ENCODE results near the gene TSSK1B.
"Not testable (repeated sequence)": the region's sequence is repeated elsewhere in the genome, so short reads cannot be mapped to it uniquely, and the experiment has no call there.

Gene TSSK1B

GRCh38 chr5:113405530-113405929 lies 29.3 kb downstream of the TSSK1B start:
- Histone ChIP-seq H3K27ac (ENCODE audit: low read depth in 2 of 2, low read length in 2 of 2) (no peak overlapping the region), H3K9me3 (ENCODE audit: control insufficient read depth in 2 of 2, low read length in 2 of 2) (no peaks in the 10 kb centered on the region), H3K4me1 (ENCODE audit: control insufficient read depth in 2 of 2, insufficient read depth in 2 of 2, low read length in 2 of 2) (no peaks in the 10 kb centered on the region), H3K9ac (ENCODE audit: low read depth in 1 of 2, low read length in 2 of 2) (no peak overlapping the region), H3K27me3 (ENCODE audit: control insufficient read depth in 2 of 2, insufficient read depth in 2 of 2, low read length in 2 of 2) (no peaks in the 10 kb centered on the region), H3K4me3 (ENCODE audit: low read length in 2 of 2) (no peak overlapping the region), H3K36me3 (ENCODE audit: control insufficient read depth in 2 of 2, insufficient read depth in 2 of 2, low read length in 2 of 2) (no peaks in the 10 kb centered on the region)

- no peak overlapping the region for H3K9ac ChIP-seq (ENCODE audit: low read depth in 1 of 2, low read length in 2 of 2)
Observed at GRCh38 chr5:113404269-113404668, 30.5 kb downstream of the TSSK1B start.

GRCh38 chr5:113397986-113398385 lies 36.8 kb downstream of the TSSK1B start:
- H3K27ac ChIP-seq (ENCODE audit: low read depth in 2 of 2, low read length in 2 of 2); H3K4me1 ChIP-seq (ENCODE audit: control insufficient read depth in 2 of 2, insufficient read depth in 2 of 2, low read length in 2 of 2); H3K36me3 ChIP-seq (ENCODE audit: control insufficient read depth in 2 of 2, insufficient read depth in 2 of 2, low read length in 2 of 2); H3K9ac ChIP-seq (ENCODE audit: low read depth in 1 of 2, low read length in 2 of 2); H3K9me3 ChIP-seq (ENCODE audit: control insufficient read depth in 2 of 2, low read length in 2 of 2); H3K4me3 ChIP-seq (ENCODE audit: low read length in 2 of 2); H3K27me3 ChIP-seq (ENCODE audit: control insufficient read depth in 2 of 2, insufficient read depth in 2 of 2, low read length in 2 of 2): not testable (repeated sequence)

More at GRCh38 chr5:113404269-113404668, 30.5 kb downstream of the TSSK1B start:
- no peaks in the 10 kb centered on the region for H3K4me1 ChIP-seq (ENCODE audit: control insufficient read depth in 2 of 2, insufficient read depth in 2 of 2, low read length in 2 of 2)
- H3K36me3 ChIP-seq (ENCODE audit: control insufficient read depth in 2 of 2, insufficient read depth in 2 of 2, low read length in 2 of 2), result no peaks in the 10 kb centered on the region
- H3K9me3 ChIP-seq (ENCODE audit: control insufficient read depth in 2 of 2, low read length in 2 of 2), result no peaks in the 10 kb centered on the region
- H3K27me3 ChIP-seq (ENCODE audit: control insufficient read depth in 2 of 2, insufficient read depth in 2 of 2, low read length in 2 of 2), result no peaks in the 10 kb centered on the region
- no peak overlapping the region for H3K4me3 ChIP-seq (ENCODE audit: low read length in 2 of 2)
- H3K27ac ChIP-seq (ENCODE audit: low read depth in 2 of 2, low read length in 2 of 2), result no peak overlapping the region

DNA sequence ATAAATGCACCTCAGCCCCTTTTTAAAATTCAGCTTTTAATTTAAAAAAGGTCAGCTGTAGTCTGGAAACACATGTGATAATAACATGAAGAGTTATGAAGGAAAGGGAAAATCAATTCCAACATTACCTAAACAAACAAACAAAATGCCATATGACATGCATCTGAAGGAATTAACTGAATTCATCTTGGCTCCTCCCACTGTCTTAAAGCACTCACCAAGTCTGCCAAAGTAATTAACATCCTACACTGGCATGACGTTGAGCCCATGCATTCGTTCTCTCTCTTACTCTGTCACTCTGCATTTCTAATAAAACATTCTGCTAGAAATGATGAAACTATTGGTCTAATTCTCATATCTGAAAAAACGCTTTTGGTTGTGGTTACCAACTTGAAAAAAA lies 37.7 kb downstream of the TSSK1B start:
- H3K36me3 ChIP-seq (ENCODE audit: control insufficient read depth in 2 of 2, insufficient read depth in 2 of 2, low read length in 2 of 2), result no peaks in the 10 kb centered on the region
- H3K9me3 ChIP-seq (ENCODE audit: control insufficient read depth in 2 of 2, low read length in 2 of 2), result no peaks in the 10 kb centered on the region
- no peak overlapping the region for H3K4me3 ChIP-seq (ENCODE audit: low read length in 2 of 2)
- H3K27me3 ChIP-seq (ENCODE audit: control insufficient read depth in 2 of 2, insufficient read depth in 2 of 2, low read length in 2 of 2), result no peaks in the 10 kb centered on the region
- H3K27ac ChIP-seq (ENCODE audit: low read depth in 2 of 2, low read length in 2 of 2), result no peak overlapping the region
- no peak overlapping the region for H3K9ac ChIP-seq (ENCODE audit: low read depth in 1 of 2, low read length in 2 of 2)
- H3K4me1 ChIP-seq (ENCODE audit: control insufficient read depth in 2 of 2, insufficient read depth in 2 of 2, low read length in 2 of 2), result no peaks in the 10 kb centered on the region

GRCh38 chr5:113394658-113395057 lies 40.1 kb downstream of the TSSK1B start:
- no peaks in the 10 kb centered on the region for H3K4me1 ChIP-seq (ENCODE audit: control insufficient read depth in 2 of 2, insufficient read depth in 2 of 2, low read length in 2 of 2)
- no peak overlapping the region for H3K4me3 ChIP-seq (ENCODE audit: low read length in 2 of 2)
- no peak overlapping the region for H3K9ac ChIP-seq (ENCODE audit: low read depth in 1 of 2, low read length in 2 of 2)
- H3K27me3 ChIP-seq (ENCODE audit: control insufficient read depth in 2 of 2, insufficient read depth in 2 of 2, low read length in 2 of 2), result no peaks in the 10 kb centered on the region
- no peak overlapping the region for H3K27ac ChIP-seq (ENCODE audit: low read depth in 2 of 2, low read length in 2 of 2)
- H3K9me3 ChIP-seq (ENCODE audit: control insufficient read depth in 2 of 2, low read length in 2 of 2), result no peaks in the 10 kb centered on the region
- no peaks in the 10 kb centered on the region for H3K36me3 ChIP-seq (ENCODE audit: control insufficient read depth in 2 of 2, insufficient read depth in 2 of 2, low read length in 2 of 2)

- H3K4me1 ChIP-seq (ENCODE audit: control insufficient read depth in 2 of 2, insufficient read depth in 2 of 2, low read length in 2 of 2), result no peaks in the 10 kb centered on the region
- H3K9me3 ChIP-seq (ENCODE audit: control insufficient read depth in 2 of 2, low read length in 2 of 2), result no peaks in the 10 kb centered on the region
- H3K36me3 ChIP-seq (ENCODE audit: control insufficient read depth in 2 of 2, insufficient read depth in 2 of 2, low read length in 2 of 2), result no peaks in the 10 kb centered on the region
- H3K27me3 ChIP-seq (ENCODE audit: control insufficient read depth in 2 of 2, insufficient read depth in 2 of 2, low read length in 2 of 2), result no peaks in the 10 kb centered on the region
- no peak overlapping the region for H3K4me3 ChIP-seq (ENCODE audit: low read length in 2 of 2)
- no peak overlapping the region for H3K27ac ChIP-seq (ENCODE audit: low read depth in 2 of 2, low read length in 2 of 2)
- no peak overlapping the region for H3K9ac ChIP-seq (ENCODE audit: low read depth in 1 of 2, low read length in 2 of 2)
Observed at GRCh38 chr5:113390224-113390623, 44.6 kb downstream of the TSSK1B start.

DNA sequence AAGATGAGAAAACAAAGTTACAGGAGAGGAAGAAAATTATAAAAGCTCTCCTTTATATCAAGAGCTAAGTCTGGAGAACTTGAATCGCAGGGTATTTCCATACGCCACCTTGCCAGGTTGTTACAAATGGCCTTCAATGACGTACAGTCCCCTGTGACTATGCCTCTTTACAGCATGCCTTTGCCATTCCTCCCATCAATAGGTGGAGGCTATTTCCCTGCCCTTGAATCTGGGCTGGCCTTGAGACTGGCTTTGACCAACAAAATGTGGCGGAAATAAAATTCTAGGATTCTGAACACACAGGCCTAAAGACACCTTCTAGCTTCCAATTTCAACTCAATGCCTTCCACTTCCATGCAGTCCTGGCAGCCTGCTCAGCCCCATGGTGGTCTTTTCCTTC lies 45.7 kb downstream of the TSSK1B start:
- Histone ChIP-seq H3K9ac (ENCODE audit: low read depth in 1 of 2, low read length in 2 of 2) (no peak overlapping the region), H3K9me3 (ENCODE audit: control insufficient read depth in 2 of 2, low read length in 2 of 2) (no peaks in the 10 kb centered on the region), H3K4me3 (ENCODE audit: low read length in 2 of 2) (no peak overlapping the region), H3K4me1 (ENCODE audit: control insufficient read depth in 2 of 2, insufficient read depth in 2 of 2, low read length in 2 of 2) (no peaks in the 10 kb centered on the region), H3K27ac (ENCODE audit: low read depth in 2 of 2, low read length in 2 of 2) (no peak overlapping the region), H3K27me3 (ENCODE audit: control insufficient read depth in 2 of 2, insufficient read depth in 2 of 2, low read length in 2 of 2) (no peaks in the 10 kb centered on the region), H3K36me3 (ENCODE audit: control insufficient read depth in 2 of 2, insufficient read depth in 2 of 2, low read length in 2 of 2) (no peaks in the 10 kb centered on the region)

GRCh38 chr5:113387844-113388243 lies 46.9 kb downstream of the TSSK1B start:
- Histone ChIP-seq H3K27ac (ENCODE audit: low read depth in 2 of 2, low read length in 2 of 2) (no peak overlapping the region), H3K9me3 (ENCODE audit: control insufficient read depth in 2 of 2, low read length in 2 of 2) (no peaks in the 10 kb centered on the region), H3K4me3 (ENCODE audit: low read length in 2 of 2) (no peak overlapping the region), H3K27me3 (ENCODE audit: control insufficient read depth in 2 of 2, insufficient read depth in 2 of 2, low read length in 2 of 2) (no peaks in the 10 kb centered on the region), H3K9ac (ENCODE audit: low read depth in 1 of 2, low read length in 2 of 2) (no peak overlapping the region), H3K4me1 (ENCODE audit: control insufficient read depth in 2 of 2, insufficient read depth in 2 of 2, low read length in 2 of 2) (no peaks in the 10 kb centered on the region), H3K36me3 (ENCODE audit: control insufficient read depth in 2 of 2, insufficient read depth in 2 of 2, low read length in 2 of 2) (no peaks in the 10 kb centered on the region)

DNA sequence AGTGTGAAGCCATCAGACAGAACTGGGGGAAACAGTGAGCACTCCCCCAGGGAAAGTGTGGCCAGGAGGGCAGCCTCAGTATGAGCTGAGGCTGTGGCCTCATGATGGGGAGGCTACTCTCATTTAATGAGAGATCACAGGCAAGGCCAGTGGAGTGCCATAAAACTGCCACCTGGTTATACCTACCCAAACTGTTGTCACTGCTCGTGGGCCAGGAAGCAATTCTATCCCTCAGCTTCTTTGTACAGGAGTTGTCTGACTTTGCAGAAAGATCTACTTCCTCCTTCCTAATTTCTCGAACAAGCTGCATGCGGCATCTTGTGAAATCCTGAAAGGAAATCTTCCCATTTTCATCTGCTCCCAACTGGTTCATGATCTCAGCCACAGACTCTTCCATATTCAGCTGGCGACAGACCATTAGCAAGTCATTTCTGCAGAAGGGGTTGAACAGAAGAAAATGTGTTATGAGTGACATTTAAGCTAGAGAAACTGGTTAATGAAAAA lies 50.0 kb downstream of the TSSK1B start:
- Histone ChIP-seq H3K36me3 (ENCODE audit: control insufficient read depth in 2 of 2, insufficient read depth in 2 of 2, low read length in 2 of 2) (no peaks in the 10 kb centered on the region), H3K9ac (ENCODE audit: low read depth in 1 of 2, low read length in 2 of 2) (no peak overlapping the region)

DNA sequence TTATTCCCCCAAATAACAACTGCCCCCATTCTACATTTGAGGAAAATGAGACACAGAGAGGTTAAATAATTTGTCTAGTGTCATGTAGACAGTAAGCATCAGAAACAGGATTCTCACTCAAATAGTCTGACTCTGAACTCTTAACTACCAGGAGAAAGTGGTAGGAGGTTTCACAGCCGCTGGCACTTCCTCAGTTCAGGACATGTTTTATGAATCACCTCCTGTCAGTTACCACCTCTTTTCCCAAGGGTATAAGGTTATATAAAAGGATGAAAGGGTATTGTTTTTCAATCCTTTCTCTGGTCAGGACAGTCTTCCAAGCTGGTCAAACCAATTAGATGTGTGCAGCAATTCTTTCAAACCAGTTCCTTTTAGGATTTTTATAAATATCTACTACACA lies 52.1 kb downstream of the TSSK1B start:
- Histone ChIP-seq H3K9ac (ENCODE audit: low read depth in 1 of 2, low read length in 2 of 2) (no peak overlapping the region), H3K27me3 (ENCODE audit: control insufficient read depth in 2 of 2, insufficient read depth in 2 of 2, low read length in 2 of 2) (no peaks in the 10 kb centered on the region)

More for the DNA sequence above, 50.0 kb downstream of the TSSK1B start:
- no peaks in the 10 kb centered on the region for H3K27me3 ChIP-seq (ENCODE audit: control insufficient read depth in 2 of 2, insufficient read depth in 2 of 2, low read length in 2 of 2)
- no peak overlapping the region for H3K27ac ChIP-seq (ENCODE audit: low read depth in 2 of 2, low read length in 2 of 2)
- H3K9me3 ChIP-seq (ENCODE audit: control insufficient read depth in 2 of 2, low read length in 2 of 2), result no peaks in the 10 kb centered on the region
- no peaks in the 10 kb centered on the region for H3K4me1 ChIP-seq (ENCODE audit: control insufficient read depth in 2 of 2, insufficient read depth in 2 of 2, low read length in 2 of 2)
- H3K4me3 ChIP-seq (ENCODE audit: low read length in 2 of 2), result no peak overlapping the region

More for the DNA sequence above, 52.1 kb downstream of the TSSK1B start:
- H3K27ac ChIP-seq (ENCODE audit: low read depth in 2 of 2, low read length in 2 of 2), result no peak overlapping the region
- H3K9me3 ChIP-seq (ENCODE audit: control insufficient read depth in 2 of 2, low read length in 2 of 2), result no peaks in the 10 kb centered on the region
- H3K4me3 ChIP-seq (ENCODE audit: low read length in 2 of 2), result no peak overlapping the region
- H3K4me1 ChIP-seq (ENCODE audit: control insufficient read depth in 2 of 2, insufficient read depth in 2 of 2, low read length in 2 of 2), result no peaks in the 10 kb centered on the region
- no peaks in the 10 kb centered on the region for H3K36me3 ChIP-seq (ENCODE audit: control insufficient read depth in 2 of 2, insufficient read depth in 2 of 2, low read length in 2 of 2)

Measured in mucosa of rectum (tissue), 2 donors.